AG04450 (cell line): Measurements from ENCODE around the gene ENOX1. TPM values are rescaled to one million over a fixed set of nuclear protein-coding genes. Genes with fewer than 3 reads are reported as not detected.

Experiments
- CTCF ChIA-PET: fragments of 300-600, 350-600 bp; formaldehyde crosslinking; extraction: SDS; loops from one replicate; lab custom pipeline; 2022; ENCODE audit warnings: antibody characterized with exemption, inconsistent platforms; lab: Charles Lee
- POLR2A ChIA-PET: fragments of 350-600 bp; formaldehyde crosslinking; extraction: SDS; loops from one replicate; lab custom pipeline; 2021; ENCODE audit warnings: antibody characterized with exemption, inconsistent platforms; lab: Yijun Ruan, JAX
- DNase-seq: peaks from one replicate; pipeline ENCODE4 v3.0.0-alpha.2; 2011; ENCODE audit warnings: low read depth, low spot score
- H3K27ac ChIP-seq: one replicate; pipeline ENCODE4 v1.5.1; 2012; ENCODE audit warnings: low read depth, low read length, control low read depth
- H3K27me3 ChIP-seq: one replicate; pipeline ENCODE4 v1.6.0; 2012; ENCODE audit warnings: low read length; ENCODE audit not compliant: control insufficient read depth, insufficient read depth
- H3K4me3 ChIP-seq: 2 replicates; pipeline ENCODE4 v1.5.1; 2011; ENCODE audit warnings: mild to moderate bottlenecking, low read depth, low read length, control low read depth
- H3K9me3 ChIP-seq: 2 replicates; pipeline ENCODE4 v1.5.1; 2012; ENCODE audit warnings: low read length; ENCODE audit not compliant: control insufficient read depth, insufficient read depth
- polyA plus RNA-seq: library from polyadenylated mRNA; depleted of rRNA; stranded (reverse); fragments of >200 nt; gene quantifications from 2 replicates; pipeline ENCODE4 v1.2.3, GENCODE V29; 2011
- TF ChIP-seq, protein P1 (sequence below): IDR thresholded peaks from 2 replicates; pipeline ENCODE4 v1.5.1; 2011; ENCODE audit warnings: low read depth, low read length, control low read depth, inconsistent platforms

ENOX1 gene
- polyA plus RNA-seq, 1 experiment = 3.9 TPM

DNA sequence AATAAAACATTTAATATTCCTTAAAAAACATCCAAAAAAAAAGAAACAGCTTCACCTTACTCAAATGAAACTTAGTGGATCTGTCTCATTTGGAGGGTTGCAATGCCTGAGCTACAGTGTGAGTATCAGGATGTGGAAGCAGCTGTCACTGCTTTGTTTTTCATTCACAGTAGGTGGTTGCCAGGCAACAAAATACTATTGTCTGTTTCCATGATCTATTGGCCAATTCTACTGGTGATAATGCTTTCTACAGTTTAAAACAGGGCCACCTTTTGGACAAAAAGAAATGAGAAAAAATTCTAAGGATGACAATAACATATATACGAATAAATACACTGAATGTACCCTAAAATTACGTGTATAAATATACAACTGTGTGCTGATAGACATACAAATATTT, 3.0 kb downstream of the ENOX1 start:
- CTCF ChIA-PET = no interaction called here
- POLR2A ChIA-PET = no interaction called here
- Histone ChIP-seq H3K27me3 (peaks cover under 1% of the 10 kb centered on the region), H3K9me3 (no peaks in the 10 kb centered on the region), H3K4me3 (no peak overlapping the region), H3K27ac (no peak overlapping the region)
- TF ChIP-seq, protein P1, sequence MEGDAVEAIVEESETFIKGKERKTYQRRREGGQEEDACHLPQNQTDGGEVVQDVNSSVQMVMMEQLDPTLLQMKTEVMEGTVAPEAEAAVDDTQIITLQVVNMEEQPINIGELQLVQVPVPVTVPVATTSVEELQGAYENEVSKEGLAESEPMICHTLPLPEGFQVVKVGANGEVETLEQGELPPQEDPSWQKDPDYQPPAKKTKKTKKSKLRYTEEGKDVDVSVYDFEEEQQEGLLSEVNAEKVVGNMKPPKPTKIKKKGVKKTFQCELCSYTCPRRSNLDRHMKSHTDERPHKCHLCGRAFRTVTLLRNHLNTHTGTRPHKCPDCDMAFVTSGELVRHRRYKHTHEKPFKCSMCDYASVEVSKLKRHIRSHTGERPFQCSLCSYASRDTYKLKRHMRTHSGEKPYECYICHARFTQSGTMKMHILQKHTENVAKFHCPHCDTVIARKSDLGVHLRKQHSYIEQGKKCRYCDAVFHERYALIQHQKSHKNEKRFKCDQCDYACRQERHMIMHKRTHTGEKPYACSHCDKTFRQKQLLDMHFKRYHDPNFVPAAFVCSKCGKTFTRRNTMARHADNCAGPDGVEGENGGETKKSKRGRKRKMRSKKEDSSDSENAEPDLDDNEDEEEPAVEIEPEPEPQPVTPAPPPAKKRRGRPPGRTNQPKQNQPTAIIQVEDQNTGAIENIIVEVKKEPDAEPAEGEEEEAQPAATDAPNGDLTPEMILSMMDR = no peak
- DNase-seq = no peak

DNA sequence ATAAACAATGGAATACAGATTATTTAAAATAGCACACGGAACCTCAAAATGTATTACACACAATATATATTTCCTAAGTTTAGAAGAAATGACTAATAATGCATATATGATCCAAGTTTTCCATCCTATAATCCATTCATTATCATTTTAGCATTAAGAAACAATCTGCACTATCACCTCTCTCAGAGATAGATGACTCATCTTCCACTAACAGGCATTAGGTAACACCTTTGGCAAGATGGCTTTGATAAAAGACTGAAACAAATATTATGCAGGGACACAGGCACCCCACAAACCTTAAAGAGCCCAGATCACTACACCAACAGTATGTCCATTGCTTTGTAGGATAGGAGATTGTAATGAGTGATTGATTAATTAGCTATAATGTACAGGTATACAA, 4.1 kb downstream of the ENOX1 start:
- no peak overlapping the region for H3K27ac ChIP-seq
- H3K4me3 ChIP-seq = no peak overlapping the region
- POLR2A ChIA-PET = interaction anchor here (0.8 kb wide), 1 partner anchor 26 kb away, joined by 3 read pairs; no protein-coding TSS in a partner anchor
- TF ChIP-seq, protein P1 = no peak
- peaks cover 2% of the 10 kb centered on the region for H3K27me3 ChIP-seq
- DNase-seq = no peak
- CTCF ChIA-PET = interaction anchor here (1.1 kb wide), 1 partner anchor 22 kb away, joined by 3 read pairs; no protein-coding TSS in a partner anchor
- no peaks in the 10 kb centered on the region for H3K9me3 ChIP-seq

DNA sequence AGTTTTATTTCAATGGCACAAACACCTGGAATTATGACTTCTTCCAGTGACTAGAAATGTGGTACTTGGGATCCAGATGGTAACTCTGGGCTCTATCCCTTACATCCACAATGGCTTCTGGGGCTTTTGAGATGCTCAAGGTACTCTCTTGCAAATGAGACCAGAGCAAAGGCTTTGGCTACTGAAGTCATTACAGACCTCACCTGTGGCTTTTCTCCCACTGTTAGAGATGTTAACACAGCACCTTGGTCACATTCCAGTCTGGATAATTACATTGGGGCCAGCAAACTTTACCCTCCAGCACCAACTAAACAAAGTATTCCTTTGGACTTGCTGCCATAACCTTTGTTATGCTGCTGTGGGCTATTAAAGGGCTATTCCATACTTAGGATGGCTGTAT, 6.1 kb downstream of the ENOX1 start:
- H3K27ac ChIP-seq = no peak overlapping the region
- TF ChIP-seq, protein P1 = no peak

DNA sequence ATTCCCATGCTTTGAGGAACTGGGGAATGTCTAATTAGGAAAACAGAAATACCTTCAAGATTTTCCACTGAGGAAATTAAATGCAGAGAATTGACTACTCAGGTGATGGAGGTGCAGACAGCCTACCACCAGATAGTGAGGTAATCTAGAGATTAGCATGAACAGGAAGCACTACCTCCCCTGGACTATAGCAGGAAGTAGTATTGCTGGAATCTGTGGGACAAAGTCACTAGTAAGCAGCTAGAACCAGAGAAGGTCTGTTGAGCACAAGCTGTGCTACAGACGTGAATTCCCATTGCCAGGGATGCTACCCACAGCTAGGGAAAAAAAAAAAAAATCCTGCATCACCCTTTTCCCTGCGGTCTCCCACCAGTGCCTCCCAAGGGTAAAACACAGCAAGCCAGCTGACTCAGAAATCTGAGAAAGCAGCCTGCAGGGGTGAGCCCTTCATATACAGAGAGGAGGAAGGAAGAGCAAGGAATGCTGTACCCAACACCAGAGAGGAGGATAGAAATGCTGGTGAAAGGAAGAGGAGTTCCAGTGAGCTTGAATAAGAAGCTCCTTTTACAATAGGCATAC, 10.2 kb downstream of the ENOX1 start:
- Histone ChIP-seq H3K4me3 (no peak overlapping the region), H3K9me3 (no peaks in the 10 kb centered on the region), H3K27ac (no peak overlapping the region), H3K27me3 (peaks cover 2% of the 10 kb centered on the region)
- no peak for DNase-seq
- ChIA-PET POLR2A (no interaction called here), CTCF (no interaction called here)
- TF ChIP-seq, protein P1 = no peak

More for the DNA sequence above, 6.1 kb downstream of the ENOX1 start:
- H3K9me3 ChIP-seq = no peaks in the 10 kb centered on the region
- no peak overlapping the region for H3K4me3 ChIP-seq
- CTCF ChIA-PET = no interaction called here
- POLR2A ChIA-PET = no interaction called here
- H3K27me3 ChIP-seq = peaks cover 2% of the 10 kb centered on the region
- no peak for DNase-seq

DNA sequence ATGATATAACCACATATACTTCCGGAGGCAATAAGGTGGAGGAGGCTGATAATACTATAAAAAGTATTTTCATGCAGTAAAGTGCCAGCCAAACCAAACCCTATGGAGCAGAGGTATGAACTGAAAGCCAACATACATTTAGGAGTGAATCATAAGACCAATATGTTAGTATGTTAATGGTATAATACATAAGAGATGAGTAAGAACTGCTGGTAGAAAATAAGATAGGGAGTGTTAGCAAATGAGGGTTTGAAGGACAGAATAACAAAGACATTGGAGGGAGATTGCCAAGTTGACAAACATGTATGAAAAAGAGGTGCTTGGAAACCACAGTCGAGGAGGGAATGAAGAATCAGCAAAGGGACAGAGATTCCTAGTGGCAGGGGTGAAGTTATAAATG, 10.8 kb downstream of the ENOX1 start:
- Histone ChIP-seq H3K27ac (no peak overlapping the region), H3K9me3 (no peaks in the 10 kb centered on the region), H3K27me3 (peaks cover 2% of the 10 kb centered on the region), H3K4me3 (no peak overlapping the region)
- no peak for DNase-seq
- ChIA-PET POLR2A (no interaction called here), CTCF (no interaction called here)
- TF ChIP-seq, protein P1 = no peak
